GM19438 (cell line): ENCODE data around the gene STAT2.

Source experiments
- ATAC-seq: cut with Tn5 transposase; IDR thresholded peaks from one replicate; pipeline ENCODE4 v1.9.1; 2021; ENCODE audit warnings: low read depth; ENCODE audit not compliant: unreplicated experiment

Gene STAT2

GRCh38 chr12:56298828-56299227 is 61.1 kb downstream of the STAT2 start:
- ATAC-seq, result no peak

- no peak for ATAC-seq
Measured at GRCh38 chr12:56297400-56297799, 62.5 kb downstream of the STAT2 start.

- no peak for ATAC-seq
Measured at GRCh38 chr12:56296295-56296694, 63.6 kb downstream of the STAT2 start.

- no peak for ATAC-seq
Measured at GRCh38 chr12:56293795-56294194, 66.1 kb downstream of the STAT2 start.
